ENCODE measurements around the gene RNF223. TPM values are rescaled to one million over a fixed set of nuclear protein-coding genes. Genes with fewer than 3 reads are reported as not detected.

Gene RNF223
- total RNA-seq, 1 donor from 2014 or later = not detected

DNA sequence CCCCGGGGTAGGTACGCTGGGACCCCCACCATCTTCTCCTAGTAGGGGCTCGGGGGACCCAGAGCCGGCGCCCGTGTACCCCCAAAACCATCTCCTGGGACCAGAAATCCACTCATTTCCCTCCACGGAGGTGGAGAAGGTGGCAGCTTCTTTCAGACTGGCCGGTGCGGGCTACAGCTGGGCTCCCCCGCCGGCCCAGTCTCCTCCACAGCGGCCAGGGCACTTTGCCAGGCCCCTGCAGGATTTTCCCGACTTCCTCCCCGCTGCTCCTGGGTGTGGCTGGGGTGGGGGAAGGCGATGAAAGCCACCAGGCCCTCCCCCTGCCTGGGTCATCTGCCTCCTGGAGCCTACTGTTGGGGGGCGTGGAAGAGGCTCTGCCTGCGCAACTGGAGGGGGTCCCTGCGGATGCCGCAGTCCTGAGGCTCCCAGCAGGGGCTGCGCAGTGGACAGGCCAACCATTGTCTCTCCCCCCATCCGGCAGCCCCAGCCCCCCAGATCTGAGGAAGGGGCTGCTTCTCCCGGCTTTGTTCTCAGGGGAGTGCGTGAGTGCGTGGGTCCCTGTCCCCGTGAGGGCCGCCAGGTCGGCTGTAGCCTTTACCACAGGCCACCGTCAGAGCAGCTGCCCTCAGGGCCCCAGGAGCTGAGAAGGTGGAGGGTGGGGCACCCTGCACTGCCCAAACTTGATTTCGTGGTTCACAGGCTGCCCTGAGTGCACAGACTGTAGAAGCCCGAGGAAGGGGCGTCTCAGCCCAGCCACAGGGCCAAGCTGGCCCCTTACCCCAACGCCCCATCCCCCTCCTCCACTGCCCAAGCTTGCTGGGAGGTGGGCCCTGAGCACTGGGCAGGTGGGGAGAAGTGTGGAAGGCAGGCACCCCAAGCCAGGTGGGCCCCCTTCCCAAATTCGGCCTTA is 52.8 kb downstream of the RNF223 start:
- no peaks in the 10 kb centered on the region for H3K36me3 ChIP-seq
- no peak for DNase-seq (ENCODE audit: low spot score in 2 of 2)
- peaks cover 9 to 10% of the 10 kb centered on the region in 2 donors for H3K4me1 ChIP-seq
- intact Hi-C loops (cut with DNase I) = no loop called here
- no peak overlapping the region for H3K27ac ChIP-seq
- TF ChIP-seq, protein P1, sequence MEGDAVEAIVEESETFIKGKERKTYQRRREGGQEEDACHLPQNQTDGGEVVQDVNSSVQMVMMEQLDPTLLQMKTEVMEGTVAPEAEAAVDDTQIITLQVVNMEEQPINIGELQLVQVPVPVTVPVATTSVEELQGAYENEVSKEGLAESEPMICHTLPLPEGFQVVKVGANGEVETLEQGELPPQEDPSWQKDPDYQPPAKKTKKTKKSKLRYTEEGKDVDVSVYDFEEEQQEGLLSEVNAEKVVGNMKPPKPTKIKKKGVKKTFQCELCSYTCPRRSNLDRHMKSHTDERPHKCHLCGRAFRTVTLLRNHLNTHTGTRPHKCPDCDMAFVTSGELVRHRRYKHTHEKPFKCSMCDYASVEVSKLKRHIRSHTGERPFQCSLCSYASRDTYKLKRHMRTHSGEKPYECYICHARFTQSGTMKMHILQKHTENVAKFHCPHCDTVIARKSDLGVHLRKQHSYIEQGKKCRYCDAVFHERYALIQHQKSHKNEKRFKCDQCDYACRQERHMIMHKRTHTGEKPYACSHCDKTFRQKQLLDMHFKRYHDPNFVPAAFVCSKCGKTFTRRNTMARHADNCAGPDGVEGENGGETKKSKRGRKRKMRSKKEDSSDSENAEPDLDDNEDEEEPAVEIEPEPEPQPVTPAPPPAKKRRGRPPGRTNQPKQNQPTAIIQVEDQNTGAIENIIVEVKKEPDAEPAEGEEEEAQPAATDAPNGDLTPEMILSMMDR (IDR thresholded peaks at IDR 0.05) = no peak
- H3K9me3 ChIP-seq = no peaks in the 10 kb centered on the region
- peak overlapping the region; percentile 93 to 95 for H3K4me3 ChIP-seq
- H3K27me3 ChIP-seq = no peaks in the 10 kb centered on the region

Other genes with a start within 250 kb of the RNF223 start
- 9.7 TPM for gene SAMD11, start 150.4 kb downstream of the RNF223 start, total RNA-seq
- 33.2 TPM for gene NOC2L, start 115.0 kb downstream of the RNF223 start, total RNA-seq
- gene KLHL17, start 113.7 kb downstream of the RNF223 start, total RNA-seq = 16.6 TPM
- not detected for gene PLEKHN1, start 107.8 kb downstream of the RNF223 start, total RNA-seq
- gene PERM1, start 92.2 kb downstream of the RNF223 start, total RNA-seq = not detected
- gene HES4, start 74.2 kb downstream of the RNF223 start, total RNA-seq = 285 TPM
- gene ISG15, start 60.8 kb downstream of the RNF223 start, total RNA-seq = 125 TPM
- 109 TPM for gene AGRN, start 54.2 kb downstream of the RNF223 start, total RNA-seq
- 23.7 TPM for gene C1orf159, start 41.8 kb upstream of the RNF223 start, total RNA-seq
- gene TTLL10, start 99.6 kb upstream of the RNF223 start, total RNA-seq = not detected
- gene TNFRSF18, start 132.3 kb upstream of the RNF223 start, total RNA-seq = not detected
- gene TNFRSF4, start 139.8 kb upstream of the RNF223 start, total RNA-seq = 4.8 TPM
- gene SDF4, start 157.7 kb upstream of the RNF223 start, total RNA-seq = 223 TPM
- gene B3GALT6, start 157.9 kb upstream of the RNF223 start, total RNA-seq = 94.9 TPM
- gene C1QTNF12, start 172.4 kb upstream of the RNF223 start, total RNA-seq = not detected
- gene UBE2J2, start 199.5 kb upstream of the RNF223 start, total RNA-seq = 25.2 TPM
- gene SCNN1D, start 206.1 kb upstream of the RNF223 start, total RNA-seq = 0.32 TPM
- 105 TPM for gene ACAP3, start 233.6 kb upstream of the RNF223 start, total RNA-seq
- gene PUSL1, start 234.3 kb upstream of the RNF223 start, total RNA-seq = 28.3 TPM